Common myeloid progenitor, CD34-positive (primary cell): ENCODE measurements around the gene TLCD3B. TPM values are rescaled to one million over a fixed set of nuclear protein-coding genes. Genes with fewer than 3 reads are reported as not detected.

Source experiments
- CTCF ChIA-PET: fragments of 350-600 bp; sonication (Branson Sonifier 250); formaldehyde crosslinking; loops from one replicate; lab custom pipeline; 2021; ENCODE audit warnings: antibody characterized with exemption; lab: Charles Lee
- POLR2A ChIA-PET: fragments of 350-600 bp; sonication (Branson Sonifier 250); formaldehyde crosslinking; loops from one replicate; lab custom pipeline; 2021; ENCODE audit warnings: antibody characterized with exemption; lab: Charles Lee
- DNase-seq, 3 donors: peaks; one replicate each; pipeline versions ENCODE4 v3.0.0 to v3.0.0-alpha.2; 2013
- H3K27ac ChIP-seq, 2 experiments: 1 replicate in 1 of 2; 2 replicates in 1 of 2; pipeline ENCODE4 v1.7.0; 2013; ENCODE audit warnings: inconsistent platforms in 2 of 2, low read length in 2 of 2, mild to moderate bottlenecking in 2 of 2, low read depth in 1 of 2, moderate library complexity in 1 of 2; ENCODE audit not compliant: severe bottlenecking in 2 of 2, insufficient read depth in 1 of 2, poor library complexity in 1 of 2
- H3K27me3 ChIP-seq, 5 experiments: replicated peaks in 2 of 5; 1 replicate in 3 of 5; 2 replicates in 2 of 5; pipeline versions ENCODE4 v1.6.1 to v1.7.0; 2013; ENCODE audit warnings: low read length in 4 of 5, mild to moderate bottlenecking in 2 of 5, moderate library complexity in 2 of 5, inconsistent platforms in 1 of 5; ENCODE audit not compliant: insufficient read depth in 5 of 5, control insufficient read depth in 4 of 5
- H3K36me3 ChIP-seq, 4 experiments: 1 replicate in 2 of 4; 2 replicates in 2 of 4; pipeline versions ENCODE4 v1.6.1 to v1.7.0; 2013; ENCODE audit warnings: low read length in 3 of 4, control low read depth in 1 of 4, mild to moderate bottlenecking in 1 of 4; ENCODE audit not compliant: control insufficient read depth in 4 of 4, insufficient read depth in 4 of 4
- H3K4me1 ChIP-seq, 4 experiments: 1 replicate in 3 of 4; 2 replicates in 1 of 4; pipeline versions ENCODE4 v1.6.1 to v1.7.1; 2013; ENCODE audit warnings: low read length in 3 of 4, mild to moderate bottlenecking in 3 of 4, control low read depth in 1 of 4, inconsistent platforms in 1 of 4, moderate library complexity in 1 of 4; ENCODE audit not compliant: control insufficient read depth in 4 of 4, insufficient read depth in 4 of 4; ENCODE audit errors: control extremely low read depth in 1 of 4
- H3K4me3 ChIP-seq, 7 experiments: 1 replicate in 4 of 7; 2 replicates in 3 of 7; pipeline versions ENCODE4 v1.5.1 to v1.7.0; 2013; ENCODE audit warnings: mild to moderate bottlenecking in 7 of 7, low read length in 6 of 7, moderate library complexity in 6 of 7, inconsistent platforms in 2 of 7, low read depth in 2 of 7, control low read depth in 1 of 7; ENCODE audit not compliant: insufficient read depth in 4 of 7, control insufficient read depth in 1 of 7; ENCODE audit errors: extremely low read depth in 1 of 7
- H3K9me3 ChIP-seq, 5 experiments: 1 replicate in 4 of 5; 2 replicates in 1 of 5; pipeline versions ENCODE4 v1.6.1 to v1.7.1; 2013; ENCODE audit warnings: low read length in 4 of 5, mild to moderate bottlenecking in 2 of 5, inconsistent platforms in 1 of 5, low read depth in 1 of 5, moderate library complexity in 1 of 5; ENCODE audit not compliant: control insufficient read depth in 4 of 5, insufficient read depth in 2 of 5; ENCODE audit errors: control extremely low read depth in 1 of 5
- WGBS: methylation state at CpG from one replicate; pipeline ENCODE4 v1.1.5; 2013; ENCODE audit not compliant: insufficient coverage; 5-methylcytosine and 5-hydroxymethylcytosine counted together
- polyA plus RNA-seq: library from polyadenylated mRNA; unstranded; fragments of 120-200 nt; gene quantifications from one replicate; pipeline ENCODE4 v1.2.1, GENCODE V29; 2013

Gene TLCD3B, protein sequence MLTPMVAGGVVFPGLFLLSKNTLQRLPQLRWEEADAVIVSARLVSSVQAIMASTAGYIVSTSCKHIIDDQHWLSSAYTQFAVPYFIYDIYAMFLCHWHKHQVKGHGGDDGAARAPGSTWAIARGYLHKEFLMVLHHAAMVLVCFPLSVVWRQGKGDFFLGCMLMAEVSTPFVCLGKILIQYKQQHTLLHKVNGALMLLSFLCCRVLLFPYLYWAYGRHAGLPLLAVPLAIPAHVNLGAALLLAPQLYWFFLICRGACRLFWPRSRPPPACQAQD
- polyA plus RNA-seq, result 0.15 TPM

- Histone ChIP-seq H3K4me3 (peak within 1 kb of the TSS in 1 of 7 experiments; percentile 34), H3K9me3 (no peaks in the 10 kb centered on the region), H3K27ac (no peak within 1 kb of the TSS), H3K36me3 (no peaks in the 10 kb centered on the region), H3K27me3 (peaks cover 0 to 65% (median 25%) of the 10 kb centered on the region in 5 experiments), H3K4me1 (peaks cover 0 to 12% (median 8%) of the 10 kb centered on the region in 4 experiments)
- ChIA-PET POLR2A (interaction anchor here (0.6 kb wide), 1 partner anchor 502 kb away, joined by 3 read pairs; no protein-coding TSS in a partner anchor), CTCF (interaction anchor here (1.0 to 2.9 kb wide), 16 partner anchors 8 to 339 kb away, joined by 3 to 23 read pairs (median 6); partner anchors contain the start of genes ASPHD1, C16orf92, SEZ6L2 and TBX6)
- WGBS, result 0% methylated on average over 8 of the region's 27 CpGs
- DNase-seq, result no peak
Measured at GRCh38 chr16:30030841-30031413, at the start of gene TLCD3B. Gene TLCD3B, minus strand, starts transcription at chr16:30031271. Its CDS starts 744 bp downstream, at chr16:30030527.

- peaks cover 11 to 67% (median 53%) of the 10 kb centered on the region in 4 experiments for H3K36me3 ChIP-seq
- H3K9me3 ChIP-seq, result no peaks in the 10 kb centered on the region
- no peak for DNase-seq
- POLR2A ChIA-PET, result interaction anchor here (0.5 to 1.9 kb wide), 2 partner anchors 12 to 396 kb away, joined by 3 to 8 read pairs; no protein-coding TSS in a partner anchor
- no peak overlapping the region for H3K27ac ChIP-seq
- 95% methylated on average over 7 of the region's 7 CpGs for WGBS
- no peak overlapping the region for H3K4me3 ChIP-seq
- peaks cover 6 to 33% (median 19%) of the 10 kb centered on the region in 4 experiments for H3K4me1 ChIP-seq
- CTCF ChIA-PET, result interaction anchor here (1.0 to 19.2 kb wide), 6 partner anchors 10 to 23 kb away, joined by 3 to 235 read pairs (median 3); partner anchors contain the start of genes ALDOA, TBX6 and YPEL3
- H3K27me3 ChIP-seq, result no peaks in the 10 kb centered on the region
Measured at GRCh38 chr16:30079480-30079879, 48.4 kb upstream of the TLCD3B start.

GRCh38 chr16:30078744-30079143, 47.7 kb upstream of the TLCD3B start:
- 92% methylated on average over 7 of the region's 7 CpGs for WGBS
- peaks cover 7 to 59% (median 46%) of the 10 kb centered on the region in 4 experiments for H3K36me3 ChIP-seq
- no peaks in the 10 kb centered on the region for H3K27me3 ChIP-seq
- ChIA-PET CTCF (interaction anchor here (1.2 to 19.2 kb wide), 4 partner anchors 10 to 13 kb away, joined by 3 to 235 read pairs (median 6); partner anchors contain the start of genes ALDOA, TBX6 and YPEL3), POLR2A (interaction anchor here (1.9 kb wide), 1 partner anchor 12 kb away, joined by 8 read pairs; no protein-coding TSS in a partner anchor)
- no peak overlapping the region for H3K4me3 ChIP-seq
- H3K27ac ChIP-seq, result peak overlapping the region in 1 of 2 experiments; percentile 36
- no peaks in the 10 kb centered on the region for H3K9me3 ChIP-seq
- peaks cover 6 to 33% (median 19%) of the 10 kb centered on the region in 4 experiments for H3K4me1 ChIP-seq
- DNase-seq, result no peak

- Histone ChIP-seq H3K4me3 (peak overlapping the region in 2 of 7 experiments; percentile 5 to 94), H3K36me3 (peaks cover 5 to 49% (median 38%) of the 10 kb centered on the region in 4 experiments)
- 95% methylated on average over 6 of the region's 6 CpGs for WGBS
Measured at GRCh38 chr16:30077656-30078055, 46.6 kb upstream of the TLCD3B start.

GRCh38 chr16:30076276-30076791, 45.3 kb upstream of the TLCD3B start:
- H3K27ac ChIP-seq, result peak overlapping the region; percentile 79 to 91
- no peaks in the 10 kb centered on the region for H3K9me3 ChIP-seq
- WGBS, result under 1% methylated on average over 32 of the region's 33 CpGs
- peaks cover 10 to 51% (median 38%) of the 10 kb centered on the region in 4 experiments for H3K36me3 ChIP-seq
- no peaks in the 10 kb centered on the region for H3K27me3 ChIP-seq
- H3K4me1 ChIP-seq, result peaks cover 6 to 33% (median 19%) of the 10 kb centered on the region in 4 experiments
- POLR2A ChIA-PET, result interaction anchor here (1.9 kb wide), 2 partner anchors 10 to 16 kb away, joined by 8 to 11 read pairs; partner anchors contain the start of genes ALDOA and TBX6
- CTCF ChIA-PET, result interaction anchor here (1.2 to 19.2 kb wide), 4 partner anchors 8 to 15 kb away, joined by 4 to 235 read pairs (median 6); partner anchors contain the start of genes ALDOA, TBX6 and YPEL3
- H3K4me3 ChIP-seq, result peak overlapping the region; percentile 80 to 96 (median 91)
- peak in 1 of 3 donors; percentile 52 for DNase-seq

More at GRCh38 chr16:30077656-30078055, 46.6 kb upstream of the TLCD3B start:
- ChIA-PET POLR2A (interaction anchor here (1.0 to 1.9 kb wide), 2 partner anchors 9 to 12 kb away, joined by 4 to 8 read pairs; partner anchors contain the start of gene ALDOA), CTCF (interaction anchor here (1.5 to 19.2 kb wide), 3 partner anchors 9 to 14 kb away, joined by 5 to 235 read pairs (median 8); partner anchors contain the start of genes ALDOA, TBX6 and YPEL3)
- Histone ChIP-seq H3K27ac (peak overlapping the region; percentile 9 to 91), H3K27me3 (no peaks in the 10 kb centered on the region), H3K4me1 (peaks cover 6 to 33% (median 19%) of the 10 kb centered on the region in 4 experiments), H3K9me3 (no peaks in the 10 kb centered on the region)
- DNase-seq, result no peak

- CTCF ChIA-PET, result interaction anchor here (1.2 to 19.2 kb wide), 3 partner anchors 9 to 16 kb away, joined by 4 to 235 read pairs (median 5); partner anchors contain the start of genes ALDOA, TBX6 and YPEL3
- Histone ChIP-seq H3K4me1 (peaks cover 6 to 33% (median 19%) of the 10 kb centered on the region in 4 experiments), H3K27me3 (no peaks in the 10 kb centered on the region), H3K9me3 (no peaks in the 10 kb centered on the region), H3K4me3 (peak within 1 kb of the TSS; percentile 80 to 96 (median 91)), H3K36me3 (peaks cover 8 to 51% (median 37%) of the 10 kb centered on the region in 4 experiments), H3K27ac (peak within 1 kb of the TSS; percentile 79 to 91)
- POLR2A ChIA-PET, result interaction anchor here (0.7 to 1.9 kb wide), 4 partner anchors 9 to 17 kb away, joined by 4 to 11 read pairs (median 6); partner anchors contain the start of genes ALDOA and TBX6
- 3% methylated on average over 50 of the region's 67 CpGs for WGBS
- DNase-seq, result peak; percentile 89 to 93 (median 91)
Measured at GRCh38 chr16:30075503-30076275, 44.6 kb upstream of the TLCD3B start, which contains the start of gene PPP4C. Gene PPP4C, plus strand, starts transcription at chr16:30075994. Its CDS starts 384 bp downstream, at chr16:30076378.
